Progenitor cell of endocrine pancreas (in vitro differentiated cells): ENCODE measurements around the gene ZNF382. TPM values are rescaled to one million over a fixed set of nuclear protein-coding genes. Genes with fewer than 3 reads are reported as not detected.
A peak's percentile ranks its signal among the peaks of the same experiment; 100 is the strongest.

ENCODE experiments used
- DNase-seq: peaks from one replicate; pipeline ENCODE4 v3.0.0; 2021; ENCODE audit warnings: low spot score; ENCODE audit not compliant: unreplicated experiment
- H3K27ac Mint-ChIP-seq: 2 replicates; pipeline ENCODE4 v1.8.0; 2021; ENCODE audit warnings: mild to moderate bottlenecking, moderate library complexity, mixed read lengths
- H3K27me3 Mint-ChIP-seq: 2 replicates; pipeline ENCODE4 v1.8.0; 2021; ENCODE audit warnings: mixed read lengths
- H3K36me3 Mint-ChIP-seq: 2 replicates; pipeline ENCODE4 v1.8.0; 2022; ENCODE audit warnings: mixed read lengths; ENCODE audit not compliant: insufficient read depth
- H3K4me1 Mint-ChIP-seq: 2 replicates; pipeline ENCODE4 v1.8.0; 2021; ENCODE audit warnings: low read depth, mixed read lengths
- H3K4me3 Mint-ChIP-seq: 2 replicates; pipeline ENCODE4 v1.8.0; 2021; ENCODE audit warnings: low read depth, mild to moderate bottlenecking, moderate library complexity, mixed read lengths
- H3K9me3 Mint-ChIP-seq: 2 replicates; pipeline ENCODE4 v1.8.0; 2021; ENCODE audit warnings: low read depth, mixed read lengths
- total RNA-seq: library from RNA; stranded (reverse); gene quantifications from 2 replicates; pipeline ENCODE4 v1.2.1, GENCODE V29; 2021
- TF ChIP-seq, protein P1 (sequence below): fragments of 200-600 bp; sonication (generic); IDR thresholded peaks from one replicate; pipeline ENCODE4 v1.5.0; 2021; ENCODE audit warnings: antibody characterized with exemption, mild to moderate bottlenecking; ENCODE audit not compliant: unreplicated experiment

Gene ZNF382
- total RNA-seq, 1 donor from 2014 or later, result 21.6 TPM

DNA sequence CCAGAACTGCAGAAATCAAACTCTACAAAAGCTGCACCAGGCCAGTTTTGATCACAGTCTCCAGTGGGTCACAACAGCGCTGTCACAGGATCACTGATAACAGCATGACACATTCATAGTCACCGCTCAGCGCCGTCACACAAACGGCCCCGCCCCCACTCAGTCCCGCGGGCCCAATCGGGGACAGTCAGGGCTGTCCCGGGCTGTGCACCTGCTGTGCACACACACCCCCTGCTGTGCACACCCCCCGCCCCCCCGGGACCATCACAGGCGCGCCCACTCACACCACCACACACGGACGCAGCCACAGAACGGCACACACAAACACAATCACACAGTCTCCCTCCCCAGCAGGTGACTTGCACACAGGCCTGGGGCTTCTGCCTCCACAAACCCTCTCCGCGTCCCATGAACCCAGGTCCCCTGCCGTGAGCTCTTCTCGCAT, 435 bp upstream of the ZNF382 start:
- Mint-ChIP-seq H3K4me3 (peak overlapping the region; percentile 92), H3K27me3 (no peaks in the 10 kb centered on the region), H3K27ac (peak overlapping the region; percentile 95), H3K4me1 (peaks cover 13% of the 10 kb centered on the region), H3K9me3 (no peaks in the 10 kb centered on the region), H3K36me3 (peaks cover 3% of the 10 kb centered on the region)
- DNase-seq, result peak; percentile 43
- TF ChIP-seq, protein P1, sequence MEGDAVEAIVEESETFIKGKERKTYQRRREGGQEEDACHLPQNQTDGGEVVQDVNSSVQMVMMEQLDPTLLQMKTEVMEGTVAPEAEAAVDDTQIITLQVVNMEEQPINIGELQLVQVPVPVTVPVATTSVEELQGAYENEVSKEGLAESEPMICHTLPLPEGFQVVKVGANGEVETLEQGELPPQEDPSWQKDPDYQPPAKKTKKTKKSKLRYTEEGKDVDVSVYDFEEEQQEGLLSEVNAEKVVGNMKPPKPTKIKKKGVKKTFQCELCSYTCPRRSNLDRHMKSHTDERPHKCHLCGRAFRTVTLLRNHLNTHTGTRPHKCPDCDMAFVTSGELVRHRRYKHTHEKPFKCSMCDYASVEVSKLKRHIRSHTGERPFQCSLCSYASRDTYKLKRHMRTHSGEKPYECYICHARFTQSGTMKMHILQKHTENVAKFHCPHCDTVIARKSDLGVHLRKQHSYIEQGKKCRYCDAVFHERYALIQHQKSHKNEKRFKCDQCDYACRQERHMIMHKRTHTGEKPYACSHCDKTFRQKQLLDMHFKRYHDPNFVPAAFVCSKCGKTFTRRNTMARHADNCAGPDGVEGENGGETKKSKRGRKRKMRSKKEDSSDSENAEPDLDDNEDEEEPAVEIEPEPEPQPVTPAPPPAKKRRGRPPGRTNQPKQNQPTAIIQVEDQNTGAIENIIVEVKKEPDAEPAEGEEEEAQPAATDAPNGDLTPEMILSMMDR, result no peak

- Mint-ChIP-seq H3K27ac (peak overlapping the region; percentile 89), H3K9me3 (no peaks in the 10 kb centered on the region), H3K36me3 (peaks cover 3% of the 10 kb centered on the region), H3K27me3 (no peaks in the 10 kb centered on the region), H3K4me1 (peaks cover 13% of the 10 kb centered on the region), H3K4me3 (peak overlapping the region; percentile 92)
- TF ChIP-seq, protein P1, result no peak
- DNase-seq, result no peak
Observed at GRCh38 chr19:36605877-36606478, 865 bp downstream of the ZNF382 start.

DNA sequence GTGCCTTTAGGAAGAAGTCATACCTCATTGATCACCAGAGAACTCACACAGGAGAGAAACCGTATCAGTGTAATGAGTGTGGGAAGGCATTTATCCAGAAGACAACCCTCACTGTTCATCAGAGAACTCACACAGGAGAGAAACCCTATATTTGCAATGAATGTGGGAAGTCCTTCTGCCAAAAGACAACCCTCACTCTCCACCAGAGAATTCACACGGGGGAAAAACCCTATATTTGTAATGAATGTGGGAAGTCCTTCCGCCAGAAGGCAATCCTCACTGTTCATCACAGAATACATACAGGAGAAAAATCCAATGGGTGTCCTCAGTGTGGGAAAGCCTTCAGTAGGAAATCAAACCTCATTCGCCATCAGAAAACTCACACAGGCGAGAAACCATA, 21.9 kb downstream of the ZNF382 start:
- H3K4me1 Mint-ChIP-seq, result no peaks in the 10 kb centered on the region
- TF ChIP-seq, protein P1, result no peak
- H3K4me3 Mint-ChIP-seq, result no peak overlapping the region
- H3K27ac Mint-ChIP-seq, result no peak overlapping the region
- H3K36me3 Mint-ChIP-seq, result peaks cover 79% of the 10 kb centered on the region
- no peak for DNase-seq
- H3K9me3 Mint-ChIP-seq, result peaks cover 57% of the 10 kb centered on the region
- no peaks in the 10 kb centered on the region for H3K27me3 Mint-ChIP-seq

GRCh38 chr19:36635342-36635741, 30.2 kb downstream of the ZNF382 start:
- TF ChIP-seq, protein P1, result no peak
- no peaks in the 10 kb centered on the region for H3K4me1 Mint-ChIP-seq
- DNase-seq, result no peak
- peaks cover 70% of the 10 kb centered on the region for H3K36me3 Mint-ChIP-seq
- H3K9me3 Mint-ChIP-seq, result peaks cover 61% of the 10 kb centered on the region
- H3K4me3 Mint-ChIP-seq, result no peak overlapping the region
- H3K27ac Mint-ChIP-seq, result no peak overlapping the region
- no peaks in the 10 kb centered on the region for H3K27me3 Mint-ChIP-seq

- H3K36me3 Mint-ChIP-seq, result peaks cover 69% of the 10 kb centered on the region
- TF ChIP-seq, protein P1, result no peak
- DNase-seq, result no peak
- H3K27ac Mint-ChIP-seq, result peak overlapping the region; percentile 60
- H3K9me3 Mint-ChIP-seq, result peaks cover 55% of the 10 kb centered on the region
- H3K27me3 Mint-ChIP-seq, result no peaks in the 10 kb centered on the region
- H3K4me3 Mint-ChIP-seq, result no peak overlapping the region
- H3K4me1 Mint-ChIP-seq, result no peaks in the 10 kb centered on the region
Observed at GRCh38 chr19:36638862-36639510, 33.9 kb downstream of the ZNF382 start.
